Spleen (tissue), 11 donors: ENCODE data around the gene PRPF38A. TPM values are rescaled to one million over a fixed set of nuclear protein-coding genes. Genes with fewer than 3 reads are reported as not detected.

Source experiments
- DNase-seq: peaks from one replicate; pipeline ENCODE4 v3.0.0-alpha.2; 2020
- H3K27ac ChIP-seq, 8 donors: fragments of 200-600 bp; sonication (generic) in 7 of 8; 1 replicate in 4 of 8; 2 replicates in 4 of 8; pipeline versions ENCODE4 v1.5.0 to v1.8.0; 2016 to 2021; ENCODE audit warnings: inconsistent platforms in 4 of 8, mild to moderate bottlenecking in 4 of 8, moderate library complexity in 1 of 8
- H3K27me3 ChIP-seq, 7 donors: fragments of 200-600 bp; sonication (generic) in 6 of 7; replicated peaks in 1 of 7; 1 replicate in 4 of 7; 2 replicates in 3 of 7; pipeline versions ENCODE4 v1.5.0 to v1.8.0; 2016 to 2021; ENCODE audit warnings: inconsistent platforms in 3 of 7, mild to moderate bottlenecking in 1 of 7
- H3K36me3 ChIP-seq, 6 donors: fragments of 200-600 bp; sonication (generic) in 5 of 6; 1 replicate in 4 of 6; 2 replicates in 2 of 6; pipeline versions ENCODE4 v1.5.0 to v1.8.0; 2016 to 2021; ENCODE audit warnings: inconsistent platforms in 2 of 6
- H3K4me1 ChIP-seq, 6 donors: fragments of 200-600 bp; sonication (generic) in 5 of 6; 1 replicate in 3 of 6; 2 replicates in 3 of 6; pipeline versions ENCODE4 v1.5.0 to v1.8.0; 2016 to 2021; ENCODE audit warnings: inconsistent platforms in 3 of 6
- H3K4me3 ChIP-seq, 8 donors: fragments of 200-600 bp; sonication (generic) in 7 of 8; 1 replicate in 4 of 8; 2 replicates in 4 of 8; pipeline versions ENCODE4 v1.5.0 to v1.8.0; 2016 to 2021; ENCODE audit warnings: inconsistent platforms in 4 of 8, mild to moderate bottlenecking in 4 of 8, moderate library complexity in 2 of 8
- H3K9me3 ChIP-seq, 8 donors: fragments of 200-600 bp; sonication (generic) in 7 of 8; 1 replicate in 4 of 8; 2 replicates in 4 of 8; pipeline versions ENCODE4 v1.5.0 to v1.8.0; 2016 to 2021; ENCODE audit warnings: inconsistent platforms in 4 of 8
- POLR2A ChIP-seq, 3 donors: fragments of 450-650 bp; IDR thresholded peaks; one replicate each; pipeline ENCODE4 v1.5.1; 2017; ENCODE audit warnings: antibody characterized with exemption in 3 of 3, mild to moderate bottlenecking in 1 of 3
- POLR2AphosphoS5 ChIP-seq, 3 donors: sonication (generic); formaldehyde crosslinking; IDR thresholded peaks; one replicate each; pipeline ENCODE4 v1.5.1; 2017; ENCODE audit warnings: antibody characterized with exemption in 3 of 3
- WGBS, 5 donors: extraction: QIAGEN DNeasy Blood & Tissue Kit in 3 of 5; methylation state at CpG; one replicate each; pipeline versions ENCODE4 v1.1.5 to v1.1.7; 2013 to 2018; 5-methylcytosine and 5-hydroxymethylcytosine counted together
- intact Hi-C: fragments of 100-400 bp; cut with DNase I; formaldehyde crosslinking; loops from one replicate; pipeline ENCODE4 v1.15.0; 2023; ENCODE audit warnings: low total_unique reads
- polyA plus RNA-seq, 3 donors: library from polyadenylated mRNA; stranded (reverse); fragments of 200-250 nt; gene quantifications; one replicate each; pipeline ENCODE4 v1.2.1, GENCODE V29; 2013
- total RNA-seq, 7 donors: library from RNA; depleted of rRNA in 3 of 7; stranded (reverse); fragments of >200 nt in 3 of 7; fragmentation: NEBNext Ultra II Directional in 4 of 7; extraction: Animal tissue kit (Norgen Biotek cat#: 25700) in 4 of 7; gene quantifications; one replicate each; pipeline versions ENCODE4 v1.1.0 to v1.2.1, GENCODE V29; 2016 to 2021
- TF ChIP-seq, protein P1 (sequence below), 11 experiments: fragments of 200-600 bp in 7 of 11; fragments of 450-650 bp in 4 of 11; sonication (generic) in 4 of 11; IDR thresholded peaks in 8 of 11; conservative IDR thresholded peaks in 3 of 11; 1 replicate in 7 of 11; 2 replicates in 4 of 11; pipeline versions ENCODE4 v1.4.0 to v1.8.0; 2016 to 2021; ENCODE audit warnings: antibody characterized with exemption in 11 of 11, inconsistent platforms in 4 of 11, mild to moderate bottlenecking in 1 of 11
- donor health status: healthy with polysubstance abuse.
- donor health status: DM: no; HTN: no; CAD: no; lungs with moderate emphysema.
- donor health status: DM: no; HTN: no; CAD: no.
- donor health status: Bipolar disorder and iron deficiency.
- donor health status: healthy.
- donor health status: DM: no; HTN: no; CAD: no.
- donor health status: DM: yes; HTN: yes; CAD: no.

PRPF38A gene
- total and polyA plus RNA-seq, 10 donors = 13.8 to 50.4 (median 23.6) TPM

DNA sequence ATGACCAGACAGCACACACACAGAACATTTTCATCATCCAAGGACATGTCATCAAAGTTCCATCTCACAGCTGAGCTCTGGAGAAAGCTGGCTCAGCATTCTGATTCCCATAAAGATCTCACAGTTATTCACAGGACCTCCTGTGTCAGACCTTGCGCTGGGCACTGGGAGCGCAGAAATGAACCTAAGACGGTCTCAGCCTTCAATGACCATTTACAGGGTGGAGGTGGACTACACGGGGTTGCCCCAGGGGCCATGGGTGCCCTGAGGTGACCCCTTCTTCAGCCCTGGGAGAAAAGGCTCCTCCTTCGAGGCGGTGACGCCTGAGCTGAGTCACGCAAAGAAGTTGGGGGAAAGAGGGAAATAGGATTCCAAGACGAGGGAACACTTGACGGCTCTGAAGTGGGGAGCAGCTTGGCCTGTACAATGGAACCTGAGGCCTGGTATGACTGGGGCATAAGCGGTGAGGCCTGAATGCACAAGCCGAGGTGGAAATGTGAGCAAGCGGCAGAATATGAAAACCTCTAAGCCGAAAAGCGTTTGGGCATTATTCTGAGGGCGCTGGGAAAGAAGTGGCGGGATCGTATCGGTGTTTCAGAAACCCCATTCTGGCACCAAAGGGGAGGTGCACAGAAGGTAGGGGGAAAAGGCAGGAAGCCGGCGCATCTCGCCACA, 39.2 kb upstream of the PRPF38A start:
- TF ChIP-seq POLR2AphosphoS5 (IDR thresholded peaks at IDR 0.05) (no peak), POLR2A (IDR thresholded peaks at IDR 0.05) (no peak)
- TF ChIP-seq, protein P1, sequence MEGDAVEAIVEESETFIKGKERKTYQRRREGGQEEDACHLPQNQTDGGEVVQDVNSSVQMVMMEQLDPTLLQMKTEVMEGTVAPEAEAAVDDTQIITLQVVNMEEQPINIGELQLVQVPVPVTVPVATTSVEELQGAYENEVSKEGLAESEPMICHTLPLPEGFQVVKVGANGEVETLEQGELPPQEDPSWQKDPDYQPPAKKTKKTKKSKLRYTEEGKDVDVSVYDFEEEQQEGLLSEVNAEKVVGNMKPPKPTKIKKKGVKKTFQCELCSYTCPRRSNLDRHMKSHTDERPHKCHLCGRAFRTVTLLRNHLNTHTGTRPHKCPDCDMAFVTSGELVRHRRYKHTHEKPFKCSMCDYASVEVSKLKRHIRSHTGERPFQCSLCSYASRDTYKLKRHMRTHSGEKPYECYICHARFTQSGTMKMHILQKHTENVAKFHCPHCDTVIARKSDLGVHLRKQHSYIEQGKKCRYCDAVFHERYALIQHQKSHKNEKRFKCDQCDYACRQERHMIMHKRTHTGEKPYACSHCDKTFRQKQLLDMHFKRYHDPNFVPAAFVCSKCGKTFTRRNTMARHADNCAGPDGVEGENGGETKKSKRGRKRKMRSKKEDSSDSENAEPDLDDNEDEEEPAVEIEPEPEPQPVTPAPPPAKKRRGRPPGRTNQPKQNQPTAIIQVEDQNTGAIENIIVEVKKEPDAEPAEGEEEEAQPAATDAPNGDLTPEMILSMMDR (IDR thresholded peaks at IDR 0.05 in 8 of 11, conservative IDR thresholded peaks at IDR 0.05 in 3 of 11) = no peak
- H3K4me1 ChIP-seq = peaks cover 11 to 56% (median 32%) of the 10 kb centered on the region in 6 donors
- H3K27ac ChIP-seq = peak overlapping the region; percentile 93 to 98 (median 96)
- H3K9me3 ChIP-seq = no peaks in the 10 kb centered on the region
- peak; percentile 83 for DNase-seq
- peaks cover 0 to 42% (median 26%) of the 10 kb centered on the region in 6 donors for H3K36me3 ChIP-seq
- peak overlapping the region; percentile 72 to 88 (median 82) for H3K4me3 ChIP-seq
- 8 to 13% (median 10%) methylated on average over 22 of the region's 22 CpGs for WGBS, 5 donors
- peaks cover 0 to 5% (median 0%) of the 10 kb centered on the region in 7 donors for H3K27me3 ChIP-seq
- intact Hi-C loops = no loop called here

DNA sequence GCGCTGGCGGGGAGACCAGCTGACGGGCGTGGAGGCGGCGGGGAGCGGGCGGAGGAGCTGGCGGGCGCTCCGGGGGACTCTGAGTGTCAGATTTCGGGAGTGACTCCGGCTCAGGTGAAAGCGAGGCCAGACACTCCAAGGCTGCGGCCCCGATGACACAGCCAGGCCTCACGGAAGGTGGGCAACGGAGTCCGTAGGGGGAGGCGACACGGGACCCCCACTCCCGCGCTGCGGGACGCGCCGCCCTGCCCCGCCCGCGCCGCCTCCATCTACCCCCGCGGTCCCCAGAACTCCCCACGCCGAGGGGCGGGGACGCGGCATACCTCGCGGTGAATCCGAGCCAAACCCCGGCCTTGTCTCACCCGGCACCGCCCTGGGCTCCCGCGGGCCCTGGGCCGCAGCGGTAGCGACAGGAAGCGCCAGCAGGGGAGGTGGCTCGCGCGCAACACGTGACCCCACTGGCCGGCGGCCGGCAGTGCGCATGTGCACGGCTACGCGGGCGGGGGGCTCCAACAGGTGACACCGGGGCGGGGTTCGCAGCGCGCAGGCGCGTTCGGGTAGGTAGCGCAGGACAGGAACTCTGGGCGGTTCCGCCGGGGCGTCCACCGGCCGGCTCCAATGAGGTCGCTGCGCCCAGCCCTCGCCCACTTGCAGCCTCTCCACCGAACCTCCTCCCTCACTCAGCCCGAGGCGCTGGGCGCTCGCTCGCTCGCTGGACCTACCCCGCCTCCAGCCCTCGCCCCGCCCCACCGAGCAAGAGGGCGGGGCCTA, 38.5 kb upstream of the PRPF38A start, which contains the start of gene CC2D1B:
CC2D1B (minus strand) TSS at position 460 of the 771 bp plus-strand sequence. CDS start 1,585 bp downstream, outside the sequence.
- intact Hi-C loops = no loop called here
- 0% methylated on average over 9 to 92 of the region's 92 CpGs for WGBS, 5 donors
- peaks cover 0 to 35% (median 19%) of the 10 kb centered on the region in 6 donors for H3K36me3 ChIP-seq
- TF ChIP-seq POLR2A (IDR thresholded peaks at IDR 0.05) (peak; percentile 82 to 86 (median 82)), POLR2AphosphoS5 (IDR thresholded peaks at IDR 0.05) (peak; percentile 97 to 98 (median 98))
- TF ChIP-seq, protein P1 (IDR thresholded peaks at IDR 0.05 in 8 of 11, conservative IDR thresholded peaks at IDR 0.05 in 3 of 11) = peak; percentile 30 to 80 (median 66)
- DNase-seq = peak; percentile 100
- H3K4me1 ChIP-seq = peaks cover 11 to 56% (median 32%) of the 10 kb centered on the region in 6 donors
- peaks cover 0 to 5% (median 0%) of the 10 kb centered on the region in 7 donors for H3K27me3 ChIP-seq
- H3K9me3 ChIP-seq = no peaks in the 10 kb centered on the region
- peak within 1 kb of the TSS; percentile 93 to 98 (median 96) for H3K27ac ChIP-seq
- H3K4me3 ChIP-seq = peak within 1 kb of the TSS; percentile 72 to 88 (median 82)

DNA sequence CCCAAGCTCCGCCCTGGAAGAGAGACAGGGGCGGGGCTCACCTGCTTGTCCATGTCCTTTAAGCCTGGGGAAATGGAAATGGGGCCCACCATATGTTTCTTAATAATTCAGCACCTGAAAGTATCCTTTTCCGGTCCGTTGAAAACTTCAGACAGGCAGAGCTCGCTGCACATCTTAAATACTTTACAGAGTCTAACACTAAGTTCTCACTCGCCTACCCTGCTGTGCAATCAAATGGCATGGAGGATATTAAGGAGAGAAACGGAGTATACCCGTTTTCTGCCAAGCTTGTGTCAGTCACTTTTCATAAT, 37.9 kb upstream of the PRPF38A start:
- peaks cover 11 to 56% (median 32%) of the 10 kb centered on the region in 6 donors for H3K4me1 ChIP-seq
- intact Hi-C loops = no loop called here
- peaks cover 0 to 30% (median 13%) of the 10 kb centered on the region in 6 donors for H3K36me3 ChIP-seq
- WGBS, 5 donors = 17 to 24% (median 20%) methylated on average over 8 of the region's 8 CpGs
- peaks cover 0 to 5% (median 0%) of the 10 kb centered on the region in 7 donors for H3K27me3 ChIP-seq
- H3K27ac ChIP-seq = peak overlapping the region; percentile 93 to 98 (median 96)
- no peak for DNase-seq
- H3K4me3 ChIP-seq = peak overlapping the region; percentile 72 to 88 (median 82)
- no peaks in the 10 kb centered on the region for H3K9me3 ChIP-seq
- no peak for TF ChIP-seq POLR2AphosphoS5 (IDR thresholded peaks at IDR 0.05)
- no peak for TF ChIP-seq POLR2A (IDR thresholded peaks at IDR 0.05)
- TF ChIP-seq, protein P1 (IDR thresholded peaks at IDR 0.05 in 8 of 11, conservative IDR thresholded peaks at IDR 0.05 in 3 of 11) = no peak

DNA sequence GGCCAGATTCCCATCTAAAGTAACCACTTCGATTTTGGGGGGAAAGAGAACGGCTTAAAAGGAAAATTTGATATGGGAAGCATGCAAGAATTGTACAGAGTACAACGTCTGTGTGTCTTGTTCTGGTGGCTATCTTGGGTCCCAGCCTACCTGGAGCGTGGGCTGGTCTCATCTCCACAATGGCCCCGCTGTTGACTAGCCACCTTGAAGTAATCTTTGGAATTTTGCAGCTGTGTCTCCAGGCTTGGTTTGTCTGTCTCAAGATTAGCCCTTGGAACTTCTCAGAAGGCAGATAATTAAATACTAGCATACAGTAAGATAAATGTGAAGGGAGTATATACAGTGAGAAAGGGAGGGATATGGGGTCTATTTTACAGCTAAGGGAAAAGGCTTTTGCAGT, 37.1 kb upstream of the PRPF38A start:
- H3K4me3 ChIP-seq = no peak overlapping the region
- intact Hi-C loops = no loop called here
- DNase-seq = no peak
- peaks cover 0 to 5% (median 0%) of the 10 kb centered on the region in 7 donors for H3K27me3 ChIP-seq
- 89 to 96% (median 93%) methylated on average over 5 of the region's 5 CpGs for WGBS, 5 donors
- no peaks in the 10 kb centered on the region for H3K9me3 ChIP-seq
- H3K4me1 ChIP-seq = peaks cover 11 to 55% (median 32%) of the 10 kb centered on the region in 6 donors
- no peak overlapping the region for H3K27ac ChIP-seq
- peaks cover 0 to 28% (median 6%) of the 10 kb centered on the region in 6 donors for H3K36me3 ChIP-seq
- TF ChIP-seq POLR2A (IDR thresholded peaks at IDR 0.05) (no peak), POLR2AphosphoS5 (IDR thresholded peaks at IDR 0.05) (no peak)
- TF ChIP-seq, protein P1 (IDR thresholded peaks at IDR 0.05 in 8 of 11, conservative IDR thresholded peaks at IDR 0.05 in 3 of 11) = no peak
